GM12878 (cell line): ENCODE data around the gene LRRC53. TPM values are rescaled to one million over a fixed set of nuclear protein-coding genes. Genes with fewer than 3 reads are reported as not detected.

Experiments
- ATAC-seq: fragments of 200-7000 bp; cut with Tn5 transposase; 3 replicates; pipeline ENCODE4 v1.9.1; 2020; ENCODE audit warnings: mild to moderate bottlenecking, moderate library complexity
- BruUV-seq: library from RNA; stranded (reverse); fragments of 400-500 nt; replicated peaks from 2 replicates; lab custom pipeline; 2021; lab: Mats Ljungman, UMichigan
- CTCF ChIA-PET: fragments of 300-600 bp; sonication (Branson Sonifier 250); formaldehyde crosslinking; extraction: SDS; loops from one replicate; lab custom pipeline; 2021; ENCODE audit warnings: inconsistent platforms; lab: Yijun Ruan, JAX
- POLR2A ChIA-PET: fragments of 350-600 bp; formaldehyde crosslinking; extraction: SDS; loops from one replicate; lab custom pipeline; 2021; ENCODE audit warnings: inconsistent platforms; lab: Charles Lee
- RAD21 ChIA-PET: fragments of 300-600 bp; sonication (Branson Sonifier 250); formaldehyde crosslinking; loops from one replicate; lab custom pipeline; 2023; ENCODE audit warnings: antibody characterized with exemption; ENCODE audit not compliant: unreplicated experiment; lab: Charles Lee
- SMC1A ChIA-PET: fragments of 300-600 bp; sonication (Branson Sonifier 250); formaldehyde crosslinking; loops from one replicate; lab custom pipeline; 2023; ENCODE audit not compliant: unreplicated experiment, uncharacterized antibody; lab: Charles Lee
- DNase-seq: peaks from one replicate; pipeline ENCODE4 v3.0.0-alpha.2; 2011; ENCODE audit warnings: low read depth, low spot score
- FAIRE-seq: peaks from 3 replicates; lab custom pipeline; 2011; peaks lifted over from hg19 to GRCh38; lab: Jason Lieb, UNC
- H2AFZ ChIP-seq: 2 replicates; pipeline ENCODE4 v1.6.0; 2011; ENCODE audit warnings: low read depth, low read length, control low read depth; ENCODE audit not compliant: control insufficient read depth
- H3K27ac ChIP-seq: 2 replicates; pipeline ENCODE4 v1.5.1; 2011; ENCODE audit warnings: control low read depth; ENCODE audit not compliant: control insufficient read depth, insufficient read depth
- H3K27me3 ChIP-seq, 2 experiments: replicated peaks in 1 of 2; 2 replicates each; pipeline versions ENCODE4 v1.6.0 to v1.6.1; 2011; ENCODE audit warnings: low read length in 1 of 2; ENCODE audit not compliant: control insufficient read depth in 2 of 2, insufficient read depth in 2 of 2
- H3K36me3 ChIP-seq, 2 experiments: 2 replicates each; pipeline ENCODE4 v1.5.1; 2011; ENCODE audit warnings: low read length in 1 of 2; ENCODE audit not compliant: control insufficient read depth in 2 of 2, insufficient read depth in 2 of 2
- H3K4me1 ChIP-seq: 2 replicates; pipeline ENCODE4 v1.6.1; 2011; ENCODE audit warnings: mild to moderate bottlenecking, low read length, moderate library complexity, mixed read lengths; ENCODE audit not compliant: control insufficient read depth, insufficient read depth
- H3K4me2 ChIP-seq: 2 replicates; pipeline ENCODE4 v1.6.0; 2011; ENCODE audit warnings: control low read depth; ENCODE audit not compliant: control insufficient read depth, insufficient read depth
- H3K4me3 ChIP-seq: fragments of 200-600 bp; sonication (generic); 2 replicates; pipeline ENCODE4 v1.5.1; 2016
- H3K79me2 ChIP-seq: 2 replicates; pipeline ENCODE4 v1.6.0; 2011; ENCODE audit warnings: low read length; ENCODE audit not compliant: control insufficient read depth, insufficient read depth
- H3K9ac ChIP-seq: 2 replicates; pipeline ENCODE4 v1.8.0; 2011; ENCODE audit warnings: low read length, control low read depth, mixed read lengths; ENCODE audit not compliant: control insufficient read depth, insufficient read depth
- H3K9me3 ChIP-seq: replicated peaks from 3 replicates; pipeline ENCODE4 v1.5.1; 2011; ENCODE audit warnings: mild to moderate bottlenecking, low read length; ENCODE audit not compliant: control insufficient read depth, insufficient read depth
- H4K20me1 ChIP-seq: 2 replicates; pipeline ENCODE4 v1.6.0; 2011; ENCODE audit not compliant: control insufficient read depth, insufficient read depth
- ATF2 ChIP-seq: IDR thresholded peaks from 2 replicates; pipeline ENCODE4 v1.6.1; 2012; ENCODE audit warnings: low read length, inconsistent platforms
- BCLAF1 ChIP-seq: fragments of 450-650 bp; IDR thresholded peaks from 2 replicates; pipeline ENCODE4 v1.6.1; 2017; ENCODE audit warnings: antibody characterized with exemption, mild to moderate bottlenecking, moderate library complexity
- CREM ChIP-seq: IDR thresholded peaks from 2 replicates; pipeline ENCODE4 v1.6.1; 2014; ENCODE audit warnings: antibody characterized with exemption, low read depth
- IKZF2 ChIP-seq, 2 experiments: fragments of 450-650 bp; IDR thresholded peaks; 2 replicates each; pipeline ENCODE4 v1.6.1; 2017; ENCODE audit warnings: mild to moderate bottlenecking in 2 of 2, moderate library complexity in 2 of 2
- MTA3 ChIP-seq: IDR thresholded peaks from 2 replicates; pipeline ENCODE4 v1.6.1; 2012; ENCODE audit warnings: low read length, inconsistent platforms, borderline replicate concordance
- POLR2AphosphoS5 ChIP-seq: IDR thresholded peaks from 2 replicates; pipeline ENCODE4 v1.6.1; 2011; ENCODE audit warnings: mild to moderate bottlenecking, low read length, inconsistent platforms
- RAD51 ChIP-seq: fragments of 450-650 bp; IDR thresholded peaks from 2 replicates; pipeline ENCODE4 v1.6.1; 2016; ENCODE audit warnings: moderate library complexity, mild to moderate bottlenecking, inconsistent platforms
- RFX5 ChIP-seq: IDR thresholded peaks from 2 replicates; pipeline ENCODE4 v1.6.1; 2011; ENCODE audit warnings: low read depth, low read length, improper control_type of control experiment
- SMAD1 ChIP-seq: fragments of 450-650 bp; IDR thresholded peaks from 2 replicates; pipeline ENCODE4 v1.6.1; 2018; ENCODE audit warnings: mild to moderate bottlenecking, low read depth; ENCODE audit not compliant: partially characterized antibody
- STAT1 ChIP-seq: fragments of 450-650 bp; conservative IDR thresholded peaks from 2 replicates; pipeline ENCODE4 v1.6.1; 2014; ENCODE audit warnings: antibody characterized with exemption, mild to moderate bottlenecking
- WRNIP1 ChIP-seq: IDR thresholded peaks from 2 replicates; pipeline ENCODE4 v1.6.1; 2011; ENCODE audit warnings: low read depth, low read length, improper control_type of control experiment, borderline replicate concordance
- YBX1 ChIP-seq: fragments of 450-650 bp; IDR thresholded peaks from 2 replicates; pipeline ENCODE4 v1.6.1; 2016; ENCODE audit warnings: antibody characterized with exemption
- YY1 ChIP-seq: IDR thresholded peaks from 2 replicates; pipeline ENCODE4 v1.6.1; 2011; ENCODE audit warnings: low read depth, mild to moderate bottlenecking, low read length
- ZNF24 ChIP-seq: fragments of 450-650 bp; IDR thresholded peaks from 2 replicates; pipeline ENCODE4 v1.6.1; 2017; ENCODE audit warnings: antibody characterized with exemption, mild to moderate bottlenecking
- ZNF384 ChIP-seq: IDR thresholded peaks from 2 replicates; pipeline ENCODE4 v1.6.1; 2012; ENCODE audit warnings: low read depth, mild to moderate bottlenecking, low read length, improper control_type of control experiment, borderline replicate concordance
- WGBS: methylation state at CpG from one replicate; pipeline ENCODE4 v1.1.6; 2016; ENCODE audit warnings: low lambda C conversion rate; ENCODE audit not compliant: insufficient replicate concordance, insufficient coverage; ENCODE audit errors: missing lambda C conversion rate; 5-methylcytosine and 5-hydroxymethylcytosine counted together
- in situ Hi-C: fragments of 300-500 bp; cut with MboI; formaldehyde crosslinking; loops from 9 replicates; pipeline ENCODE4 v1.14.3; 2018; ENCODE audit warnings: mixed read lengths
- intact Hi-C: fragments of 100-400 bp; cut with micrococcal nuclease; formaldehyde crosslinking; loops from one replicate; pipeline ENCODE4 v1.14.2; 2022; ENCODE audit not compliant: unreplicated experiment
- polyA plus RNA-seq, 11 experiments: library from polyadenylated mRNA; depleted of rRNA in 4 of 11; unstranded in 6 of 11; stranded (reverse) in 5 of 11; fragments of >200 nt; fragmentation: Nextera tagmentation in 4 of 11; fragmentation: Illumina TruSeq in 1 of 11; extraction: Ambion mirVana in 4 of 11; extraction: Trizol in 1 of 11; gene quantifications; 1 replicate in 1 of 11; 2 replicates in 10 of 11; pipeline versions ENCODE4 v1.2.1 to v1.2.3, GENCODE V29; 2011 to 2016; ENCODE audit warnings: inconsistent platforms in 2 of 11, missing spikeins in 2 of 11, low read depth in 1 of 11
- total RNA-seq, 4 experiments: library from RNA; depleted of rRNA in 3 of 4; stranded (reverse); fragments of >200 nt in 3 of 4; fragmentation: Illumina TruSeq in 1 of 4; extraction: Trizol in 1 of 4; gene quantifications; 2 replicates each; pipeline versions ENCODE4 v1.2.1 to v1.2.3, GENCODE V29; 2013 to 2021

LRRC53 gene
- total and polyA plus RNA-seq, 10 of the 15 experiments (the other 5 are each of a cell fraction or from before 2014, with no cell fraction given), result not detected

- no peak for ATAC-seq
- Histone ChIP-seq H3K9me3 (no peaks in the 10 kb centered on the region), H3K36me3 (no peaks in the 10 kb centered on the region), H3K4me1 (no peaks in the 10 kb centered on the region), H3K9ac (no peak overlapping the region)
- ChIA-PET POLR2A (no interaction called here), CTCF (interaction anchor here (1.3 kb wide), 1 partner anchor 10 kb away, joined by 6 read pairs; no protein-coding TSS in a partner anchor)
- TF ChIP-seq CREM (no peak), IKZF2 (IDR thresholded peaks at IDR 0.05) (no peak), RFX5 (no peak), YBX1 (no peak), YY1 (no peak), RAD51 (no peak), ATF2 (no peak), MTA3 (no peak), POLR2AphosphoS5 (no peak), WRNIP1 (no peak), STAT1 (no peak), ZNF24 (no peak), ZNF384 (no peak), SMAD1 (no peak), BCLAF1 (no peak)
- TF ChIP-seq, all 136 proteins: peak for 0
- no TSS peak for BruUV-seq
- no peak overlapping the region for H2AFZ ChIP-seq
- no peak overlapping the region for H3K4me2 ChIP-seq
- RAD21 ChIA-PET, result no interaction called here
- H3K4me3 ChIP-seq, result no peak overlapping the region
- FAIRE-seq (no peak), DNase-seq (no peak)
- 21% methylated on average over 2 of the region's 2 CpGs for whole genome bisulfite sequencing
- intact Hi-C loops, result no loop called here
- no peaks in the 10 kb centered on the region for H3K27me3 ChIP-seq
- SMC1A ChIA-PET, result interaction anchor here (1.3 kb wide), 1 partner anchor 210 kb away, joined by 3 read pairs; no protein-coding TSS in a partner anchor
- H3K27ac ChIP-seq, result no peak overlapping the region
- in situ Hi-C loops, result no loop called here
- no peaks in the 10 kb centered on the region for H4K20me1 ChIP-seq
- no peaks in the 10 kb centered on the region for H3K79me2 ChIP-seq
Observed at GRCh38 chr1:74478979-74479378, 33.4 kb downstream of the LRRC53 start.
